ENCODE results near the gene GON4L. TPM values are rescaled to one million over a fixed set of nuclear protein-coding genes. Genes with fewer than 3 reads are reported as not detected.

The GON4L gene
- total RNA-seq, 1 experiment from 2014 or later, result 54.4 TPM

- TF ChIP-seq ZNF532 (CRISPR knock-in tag; IDR thresholded peaks at IDR 0.05; ENCODE audit: borderline replicate concordance), result no peak
Observed at GRCh38 chr1:155872527-155872926, 15.5 kb upstream of the GON4L start (continued).

- H3K27ac Mint-ChIP-seq, result no peak overlapping the region
- no peaks in the 10 kb centered on the region for H3K27me3 Mint-ChIP-seq (ENCODE audit: low read depth)
- DNase-seq (ENCODE audit: low spot score), result no peak
- ChIA-PET POLR2A (no interaction called here), CTCF (no interaction called here)
- no peak for ATAC-seq
- H3K9me3 Mint-ChIP-seq, result no peaks in the 10 kb centered on the region
- H3K4me3 Mint-ChIP-seq, result no peak overlapping the region
- no peaks in the 10 kb centered on the region for H3K36me3 Mint-ChIP-seq
- H3K4me1 Mint-ChIP-seq, result no peaks in the 10 kb centered on the region
- TF ChIP-seq ZSCAN18 (CRISPR knock-in tag; IDR thresholded peaks at IDR 0.05), result no peak
- no peak for TF ChIP-seq CBFB (CRISPR knock-in tag; IDR thresholded peaks at IDR 0.05; ENCODE audit: low read depth)
- no peak for TF ChIP-seq JUN (CRISPR knock-in tag; IDR thresholded peaks at IDR 0.05)
- TF ChIP-seq, protein P1, sequence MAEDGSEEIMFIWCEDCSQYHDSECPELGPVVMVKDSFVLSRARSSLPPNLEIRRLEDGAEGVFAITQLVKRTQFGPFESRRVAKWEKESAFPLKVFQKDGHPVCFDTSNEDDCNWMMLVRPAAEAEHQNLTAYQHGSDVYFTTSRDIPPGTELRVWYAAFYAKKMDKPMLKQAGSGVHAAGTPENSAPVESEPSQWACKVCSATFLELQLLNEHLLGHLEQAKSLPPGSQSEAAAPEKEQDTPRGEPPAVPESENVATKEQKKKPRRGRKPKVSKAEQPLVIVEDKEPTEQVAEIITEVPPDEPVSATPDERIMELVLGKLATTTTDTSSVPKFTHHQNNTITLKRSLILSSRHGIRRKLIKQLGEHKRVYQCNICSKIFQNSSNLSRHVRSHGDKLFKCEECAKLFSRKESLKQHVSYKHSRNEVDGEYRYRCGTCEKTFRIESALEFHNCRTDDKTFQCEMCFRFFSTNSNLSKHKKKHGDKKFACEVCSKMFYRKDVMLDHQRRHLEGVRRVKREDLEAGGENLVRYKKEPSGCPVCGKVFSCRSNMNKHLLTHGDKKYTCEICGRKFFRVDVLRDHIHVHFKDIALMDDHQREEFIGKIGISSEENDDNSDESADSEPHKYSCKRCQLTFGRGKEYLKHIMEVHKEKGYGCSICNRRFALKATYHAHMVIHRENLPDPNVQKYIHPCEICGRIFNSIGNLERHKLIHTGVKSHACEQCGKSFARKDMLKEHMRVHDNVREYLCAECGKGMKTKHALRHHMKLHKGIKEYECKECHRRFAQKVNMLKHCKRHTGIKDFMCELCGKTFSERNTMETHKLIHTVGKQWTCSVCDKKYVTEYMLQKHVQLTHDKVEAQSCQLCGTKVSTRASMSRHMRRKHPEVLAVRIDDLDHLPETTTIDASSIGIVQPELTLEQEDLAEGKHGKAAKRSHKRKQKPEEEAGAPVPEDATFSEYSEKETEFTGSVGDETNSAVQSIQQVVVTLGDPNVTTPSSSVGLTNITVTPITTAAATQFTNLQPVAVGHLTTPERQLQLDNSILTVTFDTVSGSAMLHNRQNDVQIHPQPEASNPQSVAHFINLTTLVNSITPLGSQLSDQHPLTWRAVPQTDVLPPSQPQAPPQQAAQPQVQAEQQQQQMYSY (CRISPR knock-in tag; IDR thresholded peaks at IDR 0.05), result no peak
- no peak for TF ChIP-seq TEAD1 (CRISPR knock-in tag; IDR thresholded peaks at IDR 0.05)
- TF ChIP-seq ATF3 (CRISPR knock-in tag; conservative IDR thresholded peaks at IDR 0.05), result no peak
- TF ChIP-seq NFYB (CRISPR knock-in tag; conservative IDR thresholded peaks at IDR 0.05; ENCODE audit: low read depth), result no peak
- no peak for TF ChIP-seq MXD4 (CRISPR knock-in tag; IDR thresholded peaks at IDR 0.05; ENCODE audit: borderline replicate concordance)
- TF ChIP-seq, protein P2, sequence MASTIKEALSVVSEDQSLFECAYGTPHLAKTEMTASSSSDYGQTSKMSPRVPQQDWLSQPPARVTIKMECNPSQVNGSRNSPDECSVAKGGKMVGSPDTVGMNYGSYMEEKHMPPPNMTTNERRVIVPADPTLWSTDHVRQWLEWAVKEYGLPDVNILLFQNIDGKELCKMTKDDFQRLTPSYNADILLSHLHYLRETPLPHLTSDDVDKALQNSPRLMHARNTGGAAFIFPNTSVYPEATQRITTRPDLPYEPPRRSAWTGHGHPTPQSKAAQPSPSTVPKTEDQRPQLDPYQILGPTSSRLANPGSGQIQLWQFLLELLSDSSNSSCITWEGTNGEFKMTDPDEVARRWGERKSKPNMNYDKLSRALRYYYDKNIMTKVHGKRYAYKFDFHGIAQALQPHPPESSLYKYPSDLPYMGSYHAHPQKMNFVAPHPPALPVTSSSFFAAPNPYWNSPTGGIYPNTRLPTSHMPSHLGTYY (CRISPR knock-in tag; IDR thresholded peaks at IDR 0.05), result no peak
- TF ChIP-seq CREM (CRISPR knock-in tag; IDR thresholded peaks at IDR 0.05), result no peak
- TF ChIP-seq MLX (CRISPR knock-in tag; IDR thresholded peaks at IDR 0.05), result no peak
- no peak for TF ChIP-seq SOX15 (CRISPR knock-in tag; IDR thresholded peaks at IDR 0.05)
- no peak for TF ChIP-seq NR3C1 (CRISPR knock-in tag; conservative IDR thresholded peaks at IDR 0.05; ENCODE audit: low read depth)
- no peak for TF ChIP-seq RORB (CRISPR knock-in tag; IDR thresholded peaks at IDR 0.05)
- no peak for TF ChIP-seq ZNF317 (CRISPR knock-in tag; IDR thresholded peaks at IDR 0.05; ENCODE audit: borderline replicate concordance, low read depth)
- TF ChIP-seq, protein P3, sequence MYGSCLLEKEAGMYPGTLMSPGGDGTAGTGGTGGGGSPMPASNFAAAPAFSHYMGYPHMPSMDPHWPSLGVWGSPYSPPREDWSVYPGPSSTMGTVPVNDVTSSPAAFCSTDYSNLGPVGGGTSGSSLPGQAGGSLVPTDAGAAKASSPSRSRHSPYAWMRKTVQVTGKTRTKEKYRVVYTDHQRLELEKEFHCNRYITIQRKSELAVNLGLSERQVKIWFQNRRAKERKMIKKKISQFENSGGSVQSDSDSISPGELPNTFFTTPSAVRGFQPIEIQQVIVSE (CRISPR knock-in tag; IDR thresholded peaks at IDR 0.05; ENCODE audit: borderline replicate concordance), result no peak
- TF ChIP-seq ATF1 (CRISPR knock-in tag; IDR thresholded peaks at IDR 0.05), result no peak
- TF ChIP-seq ZNF532 (CRISPR knock-in tag; IDR thresholded peaks at IDR 0.05; ENCODE audit: borderline replicate concordance), result no peak
- no peak for TF ChIP-seq IRF2 (CRISPR knock-in tag; IDR thresholded peaks at IDR 0.05; ENCODE audit: borderline replicate concordance, low read depth)
Observed at GRCh38 chr1:155871390-155871789, 14.4 kb upstream of the GON4L start.
